Endometrial microvascular endothelial cells (primary cell): ENCODE data around the gene MYOG. TPM values are rescaled to one million over a fixed set of nuclear protein-coding genes. Genes with fewer than 3 reads are reported as not detected.

Experiments used
- in situ Hi-C: cut with HindIII; loops from 2 replicates; pipeline ENCODE4 v1.10.0; 2017; ENCODE audit warnings: low sequenced_read_pairs, low pct_unique_long_range_greater_than_20kb; ENCODE audit errors: inconsistent ontology term
- total RNA-seq: library from RNA; depleted of rRNA; stranded (reverse); fragments of >200 nt; gene quantifications from one replicate; pipeline ENCODE4 v1.2.3, GENCODE V29; 2015; ENCODE audit errors: inconsistent ontology term

Gene MYOG
- total RNA-seq, 1 donor from 2014 or later, result not detected

GRCh38 chr1:203056012-203056411 is 29.8 kb downstream of the MYOG start:
- in situ Hi-C loops, result no loop called here

DNA sequence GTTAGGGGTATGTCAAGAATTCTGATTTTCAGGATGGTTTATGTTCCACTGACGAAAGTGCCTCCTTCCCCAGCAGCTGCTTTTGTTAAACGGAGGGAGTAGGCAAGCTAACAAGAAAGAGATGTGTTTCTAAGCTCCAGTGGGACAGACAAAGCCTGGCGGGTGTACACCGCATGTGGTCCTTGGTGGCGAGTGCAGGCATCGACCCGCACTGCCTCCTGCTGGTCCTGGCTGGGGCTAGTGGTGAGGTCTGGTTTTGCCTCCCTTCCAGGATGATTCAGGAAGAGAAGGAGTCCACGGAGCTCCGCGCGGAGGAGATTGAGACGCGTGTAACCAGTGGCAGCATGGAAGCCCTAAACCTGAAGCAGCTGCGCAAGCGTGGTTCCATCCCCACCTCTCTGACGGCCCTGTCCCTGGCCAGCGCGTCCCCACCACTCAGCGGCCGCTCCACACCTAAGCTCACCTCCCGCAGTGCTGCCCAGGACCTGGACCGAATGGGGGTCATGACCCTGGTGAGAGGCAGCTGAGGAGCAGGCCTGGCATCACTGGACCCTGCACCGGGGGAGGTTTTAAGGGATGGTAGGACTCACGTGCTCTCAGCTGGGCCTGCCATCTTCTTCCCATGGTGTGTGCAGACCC is 30.5 kb downstream of the MYOG start:
- in situ Hi-C loops, result no loop called here

- in situ Hi-C loops, result no loop called here
Measured at GRCh38 chr1:203054642-203055041, 31.2 kb downstream of the MYOG start.

GRCh38 chr1:203054184-203054583 is 31.6 kb downstream of the MYOG start:
- in situ Hi-C loops, result no loop called here

DNA sequence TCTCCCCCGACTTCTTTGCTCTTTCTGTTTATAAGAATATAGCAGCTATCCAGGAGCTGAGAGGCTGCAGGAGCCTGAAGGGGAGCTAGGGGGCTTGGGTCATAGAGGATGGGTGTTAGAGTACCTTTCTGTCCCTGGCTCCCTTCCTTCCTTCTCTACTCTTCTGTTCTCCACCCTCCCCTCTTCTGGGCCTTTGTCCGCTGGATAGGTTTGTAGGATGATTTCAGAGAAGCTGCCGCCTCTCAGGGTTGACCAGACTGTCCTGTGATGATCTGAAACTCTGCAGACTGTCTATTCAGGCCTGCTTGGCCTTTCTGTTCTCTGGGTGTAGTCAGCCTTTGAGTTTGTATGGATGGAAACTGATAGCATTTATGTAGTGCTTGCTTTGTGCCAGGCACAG is 33.2 kb downstream of the MYOG start:
- in situ Hi-C loops, result no loop called here

GRCh38 chr1:203051841-203052324 is 33.9 kb downstream of the MYOG start:
- in situ Hi-C loops, result no loop called here

DNA sequence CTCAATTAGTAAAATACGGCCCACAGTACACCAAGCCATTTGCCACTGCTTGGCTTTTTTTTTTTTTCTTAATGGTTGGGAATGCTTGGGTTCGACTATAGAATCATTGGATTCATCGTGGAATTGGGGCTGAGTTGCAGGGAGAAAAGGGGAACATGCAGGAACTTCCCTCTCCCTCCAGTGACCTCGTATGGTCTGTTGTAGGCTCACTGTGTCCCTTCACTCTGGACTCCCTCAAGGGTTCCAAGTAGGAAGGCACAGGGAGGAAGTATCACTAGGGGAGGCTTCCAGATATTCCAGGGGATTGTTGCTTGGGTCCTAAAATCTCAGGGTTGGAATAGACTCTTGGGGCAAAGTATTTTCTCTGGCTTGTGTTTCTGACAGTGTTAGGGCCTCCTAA is 35.0 kb downstream of the MYOG start:
- in situ Hi-C loops, result no loop called here

DNA sequence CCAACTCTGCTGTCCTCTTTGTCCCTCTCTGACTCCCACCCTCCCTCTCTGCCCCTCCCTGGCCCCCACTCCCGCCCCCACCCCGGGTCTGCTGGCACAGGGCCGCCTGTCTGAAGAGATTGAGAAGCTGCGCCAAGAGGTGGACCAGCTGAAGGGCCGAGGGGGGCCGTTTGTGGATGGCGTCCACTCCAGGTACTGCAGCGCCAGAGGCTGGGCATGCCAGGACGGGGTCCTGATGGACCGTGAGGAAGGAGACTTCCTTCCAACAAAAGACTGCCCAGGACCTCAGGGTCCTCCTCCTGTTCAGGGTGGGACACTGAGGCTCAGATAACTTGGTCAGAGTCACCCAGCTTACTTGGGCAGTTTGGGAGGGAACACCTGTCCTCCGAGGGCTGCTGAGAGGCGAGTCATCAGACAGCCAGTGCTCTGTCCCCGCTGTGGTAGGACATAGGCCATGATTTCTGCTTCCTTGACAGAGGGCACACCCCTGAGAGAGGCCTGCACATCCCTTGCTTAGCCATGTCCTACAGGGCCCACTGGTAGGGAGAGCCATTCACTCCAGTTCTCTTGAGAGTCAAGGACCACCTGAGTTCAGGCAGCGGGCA is 36.1 kb downstream of the MYOG start:
- in situ Hi-C loops, result loop anchor here (25.0 kb wide), 1 partner anchor 88 kb away; the partner anchor contains the start of gene ADORA1

DNA sequence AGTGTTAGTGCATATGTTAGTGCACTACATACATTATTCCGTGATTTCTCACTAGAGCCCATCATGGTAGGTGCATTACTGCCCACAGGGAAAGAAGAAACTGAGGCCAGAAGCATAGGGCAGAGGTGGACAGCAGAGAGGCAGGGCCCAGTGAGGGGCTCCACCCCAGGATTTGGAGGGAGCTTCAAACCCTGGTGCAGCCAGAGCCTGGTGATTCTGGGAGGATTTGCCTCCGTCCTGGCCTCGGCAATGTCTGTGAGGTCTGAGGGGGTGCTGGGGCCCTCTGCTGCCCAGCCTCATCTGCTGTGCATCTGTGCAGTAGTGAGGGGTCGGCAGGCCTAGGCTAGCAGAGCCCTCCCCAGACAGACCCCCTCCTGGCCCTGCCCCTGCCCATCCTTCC is 36.7 kb downstream of the MYOG start:
- in situ Hi-C loops, result loop anchor here (25.0 kb wide), 1 partner anchor 88 kb away; the partner anchor contains the start of gene ADORA1

DNA sequence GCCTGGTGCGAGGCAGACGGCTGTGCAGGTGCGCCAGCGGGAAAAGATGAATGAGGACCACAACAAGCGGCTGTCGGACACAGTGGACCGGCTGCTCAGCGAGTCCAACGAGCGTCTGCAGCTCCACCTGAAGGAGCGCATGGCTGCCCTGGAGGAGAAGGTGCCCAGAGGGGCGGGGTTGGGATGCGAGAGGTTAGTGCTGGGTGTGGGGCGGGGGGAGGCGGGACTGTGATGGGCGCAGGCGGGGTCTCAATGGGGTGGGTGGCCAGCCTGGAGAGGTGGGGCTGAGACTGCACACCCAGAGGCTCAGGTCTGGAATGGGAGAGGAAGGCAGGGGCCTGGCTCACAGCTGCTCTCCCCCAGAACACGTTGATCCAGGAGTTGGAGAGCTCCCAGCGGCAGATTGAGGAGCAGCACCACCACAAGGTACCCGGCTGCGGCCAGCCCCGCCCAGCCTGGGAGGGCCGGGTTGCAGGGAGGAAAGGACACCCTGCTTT is 37.2 kb downstream of the MYOG start:
- in situ Hi-C loops, result loop anchor here (25.0 kb wide), 1 partner anchor 89 kb away; the partner anchor contains the start of gene ADORA1

DNA sequence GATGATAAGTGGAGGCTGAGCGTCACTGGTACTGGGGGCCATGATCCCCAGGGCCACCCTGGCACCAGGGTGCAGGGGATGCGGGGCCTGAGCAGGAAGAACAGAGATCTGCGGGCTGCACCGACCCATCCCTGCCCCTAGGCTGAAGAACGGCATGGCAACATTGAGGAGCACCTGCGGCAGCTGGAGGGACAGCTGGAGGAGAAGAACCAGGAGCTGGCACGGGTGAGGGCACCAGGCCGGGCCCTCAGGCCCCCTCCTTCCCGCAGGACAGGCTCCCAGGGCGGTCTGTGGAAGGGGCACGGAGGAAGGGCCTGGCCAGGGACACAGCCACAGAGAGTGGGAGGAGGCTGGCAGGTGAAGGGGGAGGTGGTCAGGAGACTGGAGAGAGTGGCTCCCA is 37.7 kb downstream of the MYOG start:
- in situ Hi-C loops, result loop anchor here (25.0 kb wide), 1 partner anchor 89 kb away; the partner anchor contains the start of gene ADORA1

- in situ Hi-C loops, result loop anchor here (25.0 kb wide), 1 partner anchor 90 kb away; the partner anchor contains the start of gene ADORA1
Measured at GRCh38 chr1:203046984-203047630, 38.7 kb downstream of the MYOG start.

GRCh38 chr1:203045821-203046594 is 39.8 kb downstream of the MYOG start:
- in situ Hi-C loops, result loop anchor here (25.0 kb wide), 1 partner anchor 91 kb away; the partner anchor contains the start of gene ADORA1

GRCh38 chr1:203045336-203045735 is 40.5 kb downstream of the MYOG start:
- in situ Hi-C loops, result loop anchor here (25.0 kb wide), 1 partner anchor 92 kb away; the partner anchor contains the start of gene ADORA1

- in situ Hi-C loops, result loop anchor here (25.0 kb wide), 1 partner anchor 93 kb away; the partner anchor contains the start of gene ADORA1
Measured at GRCh38 chr1:203044546-203045250, 41.1 kb downstream of the MYOG start.

DNA sequence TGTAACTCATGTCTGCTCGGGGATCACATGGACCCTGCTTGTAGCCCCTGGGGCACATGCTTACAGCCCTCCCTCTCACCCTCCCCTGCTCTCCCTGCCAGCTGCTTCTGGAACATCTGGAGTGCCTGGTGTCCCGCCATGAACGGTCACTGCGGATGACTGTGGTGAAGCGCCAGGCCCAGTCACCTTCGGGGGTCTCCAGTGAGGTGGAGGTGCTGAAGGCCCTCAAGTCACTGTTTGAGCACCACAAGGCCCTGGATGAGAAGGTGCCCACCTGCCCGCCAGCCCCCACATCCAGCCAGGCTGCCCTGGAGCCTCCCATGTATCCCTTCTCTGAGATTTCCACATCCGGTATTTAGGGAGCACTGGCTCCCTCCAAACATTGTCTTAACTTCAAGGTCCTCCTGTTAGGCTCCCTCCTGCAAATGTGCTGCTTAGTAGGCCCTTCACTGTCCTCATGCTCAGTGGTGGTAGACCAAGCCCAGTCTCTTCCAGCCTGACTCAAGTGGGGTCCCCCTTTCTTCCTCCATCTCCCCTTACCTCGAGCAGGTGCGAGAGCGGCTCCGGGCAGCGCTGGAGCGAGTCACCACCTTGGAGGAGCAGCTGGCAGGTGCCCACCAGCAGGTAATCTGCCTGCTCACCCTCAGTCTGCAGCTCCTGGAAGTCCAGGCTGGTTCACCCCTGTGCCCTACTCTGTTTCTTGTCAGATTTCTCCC is 41.8 kb downstream of the MYOG start:
- in situ Hi-C loops, result loop anchor here (25.0 kb wide), 1 partner anchor 93 kb away; the partner anchor contains the start of gene ADORA1

GRCh38 chr1:203041351-203041932 is 44.4 kb downstream of the MYOG start:
- in situ Hi-C loops, result loop anchor here (25.0 kb wide), 1 partner anchor 96 kb away; the partner anchor contains the start of gene ADORA1
